Stimulated activated CD8-positive, alpha-beta memory T cell treated with anti-CD3 and anti-CD28 coated beads, Interleukin-15, amount 100 ng/mL, for 1 hour (primary cell): Measurements from ENCODE around the gene AJUBA.
"Not testable (repeated sequence)": the region's sequence is repeated elsewhere in the genome, so short reads cannot be mapped to it uniquely, and the experiment has no call there.

Experiments
- DNase-seq: peaks from one replicate; pipeline ENCODE4 v3.0.0-alpha.2; 2020; ENCODE audit warnings: low read depth

The AJUBA gene

GRCh38 chr14:23006188-23006534, 23.8 kb upstream of the AJUBA start:
- no peak for DNase-seq

DNA sequence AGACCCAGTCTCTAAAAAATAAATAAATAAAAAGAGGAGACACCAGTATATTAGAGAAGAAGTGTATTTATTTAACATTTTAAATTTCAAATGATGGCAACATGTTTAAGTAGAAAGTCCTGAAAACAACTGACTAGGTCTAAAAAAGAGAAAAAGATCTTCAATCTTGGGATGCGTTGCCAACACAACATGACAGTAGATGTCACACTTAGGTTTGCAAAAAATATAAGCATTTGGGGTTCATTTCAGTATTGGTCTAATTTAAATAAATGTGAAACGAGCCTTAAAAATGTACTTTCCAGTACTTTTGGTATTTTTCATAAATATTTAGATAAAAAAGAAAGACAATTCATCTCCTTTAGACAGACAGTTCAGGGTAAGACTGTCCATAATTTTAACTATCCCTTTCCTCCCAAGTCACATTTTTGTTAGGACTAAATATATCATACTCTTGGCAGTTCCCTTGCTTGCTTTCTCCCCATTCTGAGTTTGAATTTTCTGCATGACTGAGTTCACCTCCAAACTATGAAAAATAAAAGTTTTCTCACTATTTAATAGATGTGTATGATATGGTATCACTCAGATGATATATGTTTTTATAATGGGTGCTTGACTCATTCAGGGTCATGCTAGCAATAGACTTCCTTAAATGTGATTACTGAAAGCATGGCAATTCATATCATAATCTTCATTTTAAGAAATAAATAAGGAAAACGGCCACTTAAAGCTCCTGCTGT, 23.3 kb upstream of the AJUBA start:
- DNase-seq, result no peak

DNA sequence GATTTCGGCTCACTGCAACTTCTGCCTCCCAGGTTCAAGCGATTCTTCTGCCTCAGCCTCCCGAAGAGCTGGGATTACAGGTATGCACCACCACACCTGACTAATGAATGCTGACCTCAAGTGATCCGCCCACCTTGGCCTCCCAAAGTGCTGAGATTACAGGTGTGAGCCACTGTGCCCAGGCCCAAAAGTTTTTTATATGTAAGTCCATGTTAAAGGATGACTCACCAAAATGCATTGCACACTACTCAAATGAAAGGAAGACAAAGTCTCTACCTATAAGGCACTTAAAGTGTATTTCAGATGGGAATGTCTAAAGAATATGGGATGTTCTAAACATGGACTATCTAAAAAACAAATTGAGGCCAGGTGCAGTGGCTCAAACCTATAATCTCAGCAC, 21.9 kb upstream of the AJUBA start:
- not testable (repeated sequence) for DNase-seq

- DNase-seq, result no peak
Measured at GRCh38 chr14:23002592-23002991, 20.2 kb upstream of the AJUBA start.

DNA sequence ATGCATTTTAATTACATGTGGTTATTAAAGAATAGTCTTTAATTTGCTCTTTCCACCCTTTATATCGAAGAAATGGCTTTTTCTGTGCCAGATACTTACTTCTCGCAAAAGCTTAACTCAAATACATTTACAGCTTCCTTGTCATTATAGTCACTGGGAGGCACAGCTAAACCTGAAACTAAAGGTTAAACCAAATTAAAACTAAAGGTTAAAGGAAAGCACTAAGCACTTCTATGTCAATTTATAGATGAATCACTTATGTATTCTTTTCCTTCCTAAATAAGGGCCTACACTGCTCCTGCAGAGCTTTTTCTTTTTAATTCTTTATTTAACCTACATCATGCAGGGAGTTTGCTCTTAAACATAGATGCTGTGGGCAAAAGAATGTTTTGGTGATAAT, 18.5 kb upstream of the AJUBA start:
- DNase-seq, result no peak

- DNase-seq, result no peak
Measured at GRCh38 chr14:22998329-22999012, 16.1 kb upstream of the AJUBA start.

- DNase-seq, result no peak
Measured at GRCh38 chr14:22997676-22998323, 15.4 kb upstream of the AJUBA start.

GRCh38 chr14:22996768-22997654, 14.7 kb upstream of the AJUBA start:
- DNase-seq, result no peak

GRCh38 chr14:22995889-22996625, 13.7 kb upstream of the AJUBA start:
- no peak for DNase-seq

DNA sequence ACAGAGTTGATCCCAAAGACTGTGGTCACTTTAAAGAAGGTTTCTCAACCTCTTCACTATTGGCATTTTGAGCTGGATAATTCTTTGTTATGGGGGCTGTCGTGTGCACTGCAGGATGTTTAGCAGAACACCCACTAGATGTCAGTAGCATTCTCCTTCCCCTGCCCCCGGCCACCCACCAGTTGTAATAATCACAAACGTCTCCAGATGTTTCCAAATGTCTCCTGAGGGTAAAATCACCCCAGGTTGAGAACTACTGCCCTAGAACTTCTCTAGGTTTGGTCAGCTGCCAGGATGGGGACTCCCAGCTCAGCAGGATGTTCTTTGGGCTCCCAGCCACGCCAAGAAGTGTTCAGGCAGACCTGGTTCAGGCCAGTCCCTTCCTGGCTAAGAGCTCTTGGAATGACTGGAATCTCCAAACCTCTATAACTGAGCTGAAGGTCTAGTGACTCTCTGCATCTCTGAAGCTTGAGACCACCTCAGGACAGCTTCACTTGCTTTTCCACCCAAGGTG, 12.5 kb upstream of the AJUBA start:
- DNase-seq, result no peak

GRCh38 chr14:22993517-22993916, 11.2 kb upstream of the AJUBA start:
- no peak for DNase-seq

- no peak for DNase-seq
Measured at GRCh38 chr14:22991852-22992251, 9.5 kb upstream of the AJUBA start.

DNA sequence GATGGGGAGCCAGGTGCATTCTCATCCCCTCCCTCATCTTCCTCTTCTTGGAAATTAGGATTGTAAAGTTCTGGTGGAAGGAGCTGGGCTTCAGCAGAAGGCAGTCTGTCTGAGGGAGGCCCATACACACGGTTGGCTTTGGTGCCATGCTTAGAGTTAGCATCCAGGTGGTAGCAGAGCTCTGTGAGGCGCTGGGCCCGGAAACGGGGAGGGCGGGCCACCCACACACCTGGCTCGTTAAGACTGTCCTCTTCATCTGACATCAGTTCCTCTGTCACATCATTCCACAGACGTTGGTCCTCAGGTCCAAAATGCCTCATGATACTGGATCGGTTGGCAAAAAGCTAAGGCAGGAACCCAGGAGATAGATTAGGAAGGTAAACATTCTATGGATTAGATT, 4.9 kb upstream of the AJUBA start:
- DNase-seq, result no peak

DNA sequence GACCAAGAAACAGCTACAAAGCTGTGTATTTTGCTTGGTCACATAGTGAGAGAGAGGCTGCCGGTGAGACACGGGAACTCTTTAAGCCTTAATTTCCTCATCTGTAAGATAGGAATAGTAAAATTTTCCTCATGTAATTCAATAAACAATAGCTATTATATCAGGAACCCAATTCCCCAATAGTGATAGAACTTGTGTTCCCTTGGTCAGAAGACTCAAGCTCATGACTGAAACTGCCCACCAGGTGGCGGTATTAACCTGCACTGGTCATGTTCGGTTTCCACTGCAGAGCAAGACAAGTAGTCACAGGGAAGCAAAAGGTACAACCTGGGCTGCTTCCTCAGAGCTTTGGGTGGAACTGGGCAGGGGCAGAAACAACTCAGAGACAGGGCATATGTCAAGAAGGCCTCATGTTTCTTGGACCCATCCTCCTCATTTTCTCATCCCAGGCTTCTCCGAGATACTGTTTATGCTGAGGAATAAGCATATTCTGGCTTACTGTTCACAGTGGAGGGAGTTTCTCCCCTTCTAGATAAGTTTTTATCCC, 4.2 kb upstream of the AJUBA start:
- DNase-seq, result peak; percentile 84

DNA sequence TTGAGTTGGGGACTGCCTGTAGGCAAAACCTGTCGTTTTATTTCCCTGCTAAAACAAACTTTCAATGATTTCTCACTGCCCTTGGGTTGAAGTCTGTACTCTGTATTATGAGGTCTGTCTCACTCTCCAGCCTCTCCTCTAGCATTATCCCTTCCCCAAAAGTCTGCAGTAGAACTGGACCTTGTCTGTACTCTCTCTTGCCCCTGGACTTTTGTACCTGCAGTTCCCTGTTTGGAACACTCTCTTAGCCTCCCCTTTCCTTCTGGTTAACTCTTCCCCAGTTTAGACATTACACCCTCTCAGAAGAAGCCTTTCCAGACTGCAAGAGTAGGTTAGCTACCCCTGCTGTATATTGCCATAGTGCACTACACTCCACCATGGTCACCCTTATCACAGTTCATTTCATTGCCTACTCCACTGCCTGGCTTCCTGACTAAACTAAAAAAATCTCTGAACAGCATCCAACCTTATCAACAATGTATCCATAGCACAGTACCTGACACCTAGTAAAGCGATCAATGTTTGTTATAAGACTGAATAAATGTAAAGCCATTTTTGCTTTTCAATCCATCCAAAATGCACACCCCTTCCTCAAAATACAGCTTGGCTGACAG, 3.6 kb upstream of the AJUBA start:
- no peak for DNase-seq

DNA sequence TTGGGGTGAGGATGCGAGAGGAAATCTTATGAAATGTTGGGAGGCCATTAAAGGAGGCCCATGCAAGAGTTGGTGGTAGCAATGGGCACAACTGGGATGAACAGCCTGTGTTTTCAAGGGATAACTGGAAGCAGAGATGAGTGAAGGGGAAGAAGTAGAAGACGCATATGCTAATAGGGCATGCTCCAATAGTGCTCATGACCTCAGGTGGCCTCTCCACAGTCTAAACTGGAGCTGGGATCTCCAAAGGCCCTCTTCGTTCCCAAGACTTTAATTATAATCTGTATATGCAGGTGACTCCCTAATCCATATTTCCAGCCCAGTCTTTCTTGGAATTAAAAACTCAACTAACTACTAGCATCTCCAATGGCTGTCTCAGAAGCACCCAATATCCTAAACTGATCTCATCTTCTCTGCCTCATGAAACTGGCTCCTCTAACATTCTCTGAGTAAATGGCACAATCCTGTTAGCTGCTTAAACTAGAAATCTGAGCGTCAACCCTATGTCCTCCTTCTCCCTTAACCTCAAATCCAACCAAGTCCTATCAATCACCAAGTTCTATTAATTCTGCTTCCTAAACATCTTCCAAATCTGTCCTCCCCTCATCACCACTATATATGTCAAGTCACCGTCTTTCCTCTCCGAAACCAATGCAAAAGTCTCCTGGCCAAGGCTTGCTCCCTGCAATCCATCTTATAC, 2.8 kb upstream of the AJUBA start:
- DNase-seq, result no peak

DNA sequence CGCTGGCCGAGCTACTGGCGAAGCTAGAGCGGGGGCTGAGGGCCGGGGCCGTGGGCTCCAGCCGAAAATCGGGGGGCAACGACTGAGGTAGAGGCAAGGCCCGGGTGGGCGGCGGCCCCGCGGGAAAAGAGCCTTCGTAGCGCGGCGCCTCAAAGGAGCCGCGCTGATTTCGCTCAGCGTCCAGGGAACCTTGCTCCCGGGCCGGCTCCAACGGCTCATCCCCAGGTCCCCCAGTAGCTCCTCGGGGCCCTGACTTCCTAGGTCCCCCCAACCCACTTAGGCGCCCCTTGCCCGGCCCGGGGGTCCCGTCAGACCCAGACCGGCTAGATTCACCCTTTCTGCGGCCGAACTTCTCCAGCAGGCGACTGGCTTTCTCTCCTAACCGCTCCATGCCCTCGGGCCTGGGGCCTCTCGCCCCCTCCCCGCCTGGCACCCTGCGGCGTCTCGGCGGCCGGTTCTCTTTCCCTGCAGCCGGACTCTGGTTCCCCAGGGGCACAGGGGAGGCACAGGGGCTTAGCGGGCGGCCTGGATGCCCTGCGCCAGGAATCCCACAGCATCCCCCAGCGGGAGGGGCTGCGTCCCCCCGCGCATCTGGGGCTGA, 375 bp downstream of the AJUBA start:
- no peak for DNase-seq

DNA sequence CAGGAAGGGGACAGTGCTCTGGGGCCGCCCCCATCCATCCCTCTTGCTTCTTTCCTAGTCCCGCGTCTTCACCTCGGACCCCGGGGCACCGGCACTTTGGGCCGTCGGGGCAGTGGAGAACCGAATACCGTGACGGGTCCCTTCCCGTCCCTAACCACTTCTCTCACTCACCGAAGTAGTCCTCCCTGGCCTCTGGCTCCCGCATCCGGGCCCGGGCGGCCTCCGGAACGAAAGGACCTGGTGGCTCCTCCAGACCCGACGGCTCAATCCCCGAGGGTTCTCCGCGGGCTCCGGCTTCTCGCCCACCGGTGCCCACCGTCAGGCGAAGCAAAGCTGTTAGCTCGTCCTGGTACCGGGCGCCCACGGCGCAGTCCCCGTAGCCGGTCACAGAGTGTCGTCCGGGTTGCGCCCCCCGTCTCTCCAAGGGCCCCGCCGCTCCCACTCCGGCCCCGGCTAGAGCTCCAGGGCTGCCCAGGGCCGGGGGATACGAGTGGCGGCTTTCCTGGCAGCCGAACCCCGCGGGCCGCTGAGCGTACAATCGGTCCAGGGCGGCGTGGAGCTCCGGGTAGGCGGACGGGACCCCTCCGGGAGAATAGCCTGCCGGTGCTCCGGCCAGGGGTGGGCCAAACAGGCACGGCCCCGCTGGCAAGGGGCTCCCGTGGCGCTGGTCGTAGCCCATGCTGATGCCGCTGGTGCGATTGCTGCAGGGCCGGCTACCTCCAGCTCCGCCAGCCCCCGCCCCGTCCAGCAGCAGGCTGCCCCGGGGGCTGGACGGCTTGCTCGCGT, 1.1 kb downstream of the AJUBA start:
- no peak for DNase-seq

- DNase-seq, result no peak
Measured at GRCh38 chr14:22980672-22981089, 1.7 kb downstream of the AJUBA start.
